Measurements from ENCODE around the gene OTUB2.

The OTUB2 gene

GRCh38 chr14:94028450-94028826, 2.3 kb downstream of the OTUB2 start:
- Histone ChIP-seq H3K27me3 (ENCODE audit: insufficient read depth, low read length) (no peaks in the 10 kb centered on the region), H3K9me2 (ENCODE audit: low read depth, low read length) (no peaks in the 10 kb centered on the region), H3F3A (ENCODE audit: insufficient read depth, low read length) (no peaks in the 10 kb centered on the region), H3K27ac (ENCODE audit: low read depth, low read length, poor library complexity, severe bottlenecking) (no peak overlapping the region), H3K4me1 (ENCODE audit: insufficient read depth, low read length, severe bottlenecking) (peaks cover 11% of the 10 kb centered on the region), H3K36me3 (ENCODE audit: insufficient read depth, low read length) (no peaks in the 10 kb centered on the region), H2AFZ (ENCODE audit: low read length) (no peak overlapping the region), H3K79me2 (ENCODE audit: insufficient read depth, low read length) (no peaks in the 10 kb centered on the region), H3K4me2 (ENCODE audit: low read length) (no peak overlapping the region), H4K20me1 (ENCODE audit: insufficient read depth, low read length) (no peaks in the 10 kb centered on the region), H3K9ac (ENCODE audit: low read length) (no peak overlapping the region), H3K9me3 (ENCODE audit: low read length) (no peaks in the 10 kb centered on the region), H3K4me3 (ENCODE audit: low read depth, low read length, poor library complexity, severe bottlenecking) (no peak overlapping the region)
- TF ChIP-seq EZH2 (IDR thresholded peaks at IDR 0.05; ENCODE audit: borderline replicate concordance, low read length) = no peak
- no peak; the same call in 1 of the 2 replicates for TF ChIP-seq CTCF (IDR thresholded peaks at IDR 0.05; ENCODE audit: low read length)

- Histone ChIP-seq H3F3A (ENCODE audit: insufficient read depth, low read length) (no peaks in the 10 kb centered on the region), H3K9me2 (ENCODE audit: low read depth, low read length) (no peaks in the 10 kb centered on the region), H3K9me3 (ENCODE audit: low read length) (no peaks in the 10 kb centered on the region)
These were observed 3.1 kb downstream of the OTUB2 start for GRCh38 chr14:94029265-94029664.

GRCh38 chr14:94029671-94030203, 3.6 kb downstream of the OTUB2 start:
- Histone ChIP-seq H3K27ac (ENCODE audit: low read depth, low read length, poor library complexity, severe bottlenecking) (no peak overlapping the region), H3K4me2 (ENCODE audit: low read length) (no peak overlapping the region), H3K4me1 (ENCODE audit: insufficient read depth, low read length, severe bottlenecking) (peaks cover 11% of the 10 kb centered on the region), H4K20me1 (ENCODE audit: insufficient read depth, low read length) (no peaks in the 10 kb centered on the region), H3K36me3 (ENCODE audit: insufficient read depth, low read length) (no peaks in the 10 kb centered on the region), H3K9me2 (ENCODE audit: low read depth, low read length) (no peaks in the 10 kb centered on the region), H3K9ac (ENCODE audit: low read length) (no peak overlapping the region), H3K27me3 (ENCODE audit: insufficient read depth, low read length) (no peaks in the 10 kb centered on the region), H2AFZ (ENCODE audit: low read length) (no peak overlapping the region), H3K9me3 (ENCODE audit: low read length) (no peaks in the 10 kb centered on the region), H3K79me2 (ENCODE audit: insufficient read depth, low read length) (no peaks in the 10 kb centered on the region), H3K4me3 (ENCODE audit: low read depth, low read length, poor library complexity, severe bottlenecking) (no peak overlapping the region), H3F3A (ENCODE audit: insufficient read depth, low read length) (no peaks in the 10 kb centered on the region)
- TF ChIP-seq CTCF (IDR thresholded peaks at IDR 0.05; ENCODE audit: low read length) (no peak), EZH2 (IDR thresholded peaks at IDR 0.05; ENCODE audit: borderline replicate concordance, low read length) (no peak)

More at GRCh38 chr14:94029265-94029664, 3.1 kb downstream of the OTUB2 start:
- H3K79me2 ChIP-seq (ENCODE audit: insufficient read depth, low read length) = no peaks in the 10 kb centered on the region
- H3K27me3 ChIP-seq (ENCODE audit: insufficient read depth, low read length) = no peaks in the 10 kb centered on the region
- peaks cover 11% of the 10 kb centered on the region for H3K4me1 ChIP-seq (ENCODE audit: insufficient read depth, low read length, severe bottlenecking)
- no peak overlapping the region for H3K4me3 ChIP-seq (ENCODE audit: low read depth, low read length, poor library complexity, severe bottlenecking)
- no peaks in the 10 kb centered on the region for H4K20me1 ChIP-seq (ENCODE audit: insufficient read depth, low read length)
- H3K9ac ChIP-seq (ENCODE audit: low read length) = no peak overlapping the region
- no peaks in the 10 kb centered on the region for H3K36me3 ChIP-seq (ENCODE audit: insufficient read depth, low read length)
- TF ChIP-seq EZH2 (IDR thresholded peaks at IDR 0.05; ENCODE audit: borderline replicate concordance, low read length) = no peak
- TF ChIP-seq CTCF (IDR thresholded peaks at IDR 0.05; ENCODE audit: low read length) = no peak
- H3K4me2 ChIP-seq (ENCODE audit: low read length) = no peak overlapping the region
- no peak overlapping the region for H3K27ac ChIP-seq (ENCODE audit: low read depth, low read length, poor library complexity, severe bottlenecking)
- H2AFZ ChIP-seq (ENCODE audit: low read length) = no peak overlapping the region
